ENCODE results near the gene LCN6. TPM values are rescaled to one million over a fixed set of nuclear protein-coding genes. Genes with fewer than 3 reads are reported as not detected.

The LCN6 gene
- total RNA-seq, 1 experiment from 2014 or later: not detected

GRCh38 chr9:136777359-136777758, 29.0 kb upstream of the LCN6 start (continued):
- TF ChIP-seq AFF4 (CRISPR knock-in tag; IDR thresholded peaks at IDR 0.05; ENCODE audit: borderline replicate concordance) (no peak), CBFB (CRISPR knock-in tag; IDR thresholded peaks at IDR 0.05; ENCODE audit: low read depth) (no peak), RELA (CRISPR knock-in tag; IDR thresholded peaks at IDR 0.05; ENCODE audit: borderline replicate concordance) (no peak), ZNF317 (CRISPR knock-in tag; IDR thresholded peaks at IDR 0.05; ENCODE audit: borderline replicate concordance, low read depth) (no peak)

GRCh38 chr9:136776947-136777346, 28.6 kb upstream of the LCN6 start:
- POLR2A ChIA-PET: no interaction called here

More at GRCh38 chr9:136776947-136777346, 28.6 kb upstream of the LCN6 start:
- peaks cover 51% of the 10 kb centered on the region for H3K27me3 Mint-ChIP-seq (ENCODE audit: low read depth)
- no peak overlapping the region for H3K4me3 Mint-ChIP-seq
- H3K27ac Mint-ChIP-seq: peak overlapping the region; percentile 23
- H3K36me3 Mint-ChIP-seq: peaks cover 11% of the 10 kb centered on the region
- H3K4me1 Mint-ChIP-seq: no peaks in the 10 kb centered on the region
- H3K9me3 Mint-ChIP-seq: peaks cover 28% of the 10 kb centered on the region
- no peak for TF ChIP-seq MLX (CRISPR knock-in tag; IDR thresholded peaks at IDR 0.05)
- no peak for TF ChIP-seq JAZF1 (CRISPR knock-in tag; IDR thresholded peaks at IDR 0.05)
- TF ChIP-seq ZNF416 (CRISPR knock-in tag; IDR thresholded peaks at IDR 0.05): no peak
- TF ChIP-seq ATF3 (CRISPR knock-in tag; conservative IDR thresholded peaks at IDR 0.05): no peak
- no peak for TF ChIP-seq ZNF671 (CRISPR knock-in tag; IDR thresholded peaks at IDR 0.05)
- TF ChIP-seq CREM (CRISPR knock-in tag; IDR thresholded peaks at IDR 0.05): no peak
- TF ChIP-seq ATF2 (CRISPR knock-in tag; IDR thresholded peaks at IDR 0.05; ENCODE audit: borderline replicate concordance, low read depth): no peak
- no peak for TF ChIP-seq E2F5 (CRISPR knock-in tag; IDR thresholded peaks at IDR 0.05)
- TF ChIP-seq MAX (CRISPR knock-in tag; IDR thresholded peaks at IDR 0.05): no peak
- TF ChIP-seq E2F1 (CRISPR knock-in tag; IDR thresholded peaks at IDR 0.05): no peak
- no peak for TF ChIP-seq AR (CRISPR knock-in tag; IDR thresholded peaks at IDR 0.05)
- TF ChIP-seq ZNF317 (CRISPR knock-in tag; IDR thresholded peaks at IDR 0.05; ENCODE audit: borderline replicate concordance, low read depth): no peak
- TF ChIP-seq ZNF532 (CRISPR knock-in tag; IDR thresholded peaks at IDR 0.05; ENCODE audit: borderline replicate concordance): no peak
- no peak for TF ChIP-seq JUN (CRISPR knock-in tag; IDR thresholded peaks at IDR 0.05)
- TF ChIP-seq PREB (CRISPR knock-in tag; IDR thresholded peaks at IDR 0.05; ENCODE audit: borderline replicate concordance): no peak
- ATAC-seq (no peak), DNase-seq (ENCODE audit: low spot score) (no peak)
- CTCF ChIA-PET: interaction anchor here (1.1 to 2.2 kb wide), 6 partner anchors 11 to 291 kb away, joined by 3 to 14 read pairs (median 6); partner anchors contain the start of gene LCN8

Measured in WTC11 (cell line).